OCI-LY3 (cell line): ENCODE measurements around the gene CACNA2D2.

Experiments
- EZH2phosphoT487 ChIP-seq: fragments of 200-600 bp; shearing (Covaris generic); IDR thresholded peaks from 2 replicates; pipeline ENCODE4 v1.6.1; 2018; ENCODE audit warnings: antibody characterized with exemption, mixed run types, low read depth
- TF ChIP-seq, protein P1 (sequence below): fragments of 200-600, 300-600 bp; sonication (generic); IDR thresholded peaks from 2 replicates; pipeline ENCODE4 v1.5.1; 2014; ENCODE audit warnings: antibody characterized with exemption, low read length, low read depth

GRCh38 chr3:50401978-50402595 is 101.3 kb downstream of the CACNA2D2 start:
- TF ChIP-seq, protein P1, sequence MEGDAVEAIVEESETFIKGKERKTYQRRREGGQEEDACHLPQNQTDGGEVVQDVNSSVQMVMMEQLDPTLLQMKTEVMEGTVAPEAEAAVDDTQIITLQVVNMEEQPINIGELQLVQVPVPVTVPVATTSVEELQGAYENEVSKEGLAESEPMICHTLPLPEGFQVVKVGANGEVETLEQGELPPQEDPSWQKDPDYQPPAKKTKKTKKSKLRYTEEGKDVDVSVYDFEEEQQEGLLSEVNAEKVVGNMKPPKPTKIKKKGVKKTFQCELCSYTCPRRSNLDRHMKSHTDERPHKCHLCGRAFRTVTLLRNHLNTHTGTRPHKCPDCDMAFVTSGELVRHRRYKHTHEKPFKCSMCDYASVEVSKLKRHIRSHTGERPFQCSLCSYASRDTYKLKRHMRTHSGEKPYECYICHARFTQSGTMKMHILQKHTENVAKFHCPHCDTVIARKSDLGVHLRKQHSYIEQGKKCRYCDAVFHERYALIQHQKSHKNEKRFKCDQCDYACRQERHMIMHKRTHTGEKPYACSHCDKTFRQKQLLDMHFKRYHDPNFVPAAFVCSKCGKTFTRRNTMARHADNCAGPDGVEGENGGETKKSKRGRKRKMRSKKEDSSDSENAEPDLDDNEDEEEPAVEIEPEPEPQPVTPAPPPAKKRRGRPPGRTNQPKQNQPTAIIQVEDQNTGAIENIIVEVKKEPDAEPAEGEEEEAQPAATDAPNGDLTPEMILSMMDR = no peak
- no peak for TF ChIP-seq EZH2phosphoT487
